GM23338 (cell line): Measurements from ENCODE around the gene PNPLA3. TPM values are rescaled to one million over a fixed set of nuclear protein-coding genes. Genes with fewer than 3 reads are reported as not detected.

ENCODE experiments used
- ATAC-seq: fragments of 200-7000 bp; cut with Tn5 transposase; 3 replicates; pipeline ENCODE4 v1.9.1; 2020
- DNase-seq: peaks from one replicate; pipeline ENCODE4 v3.0.0-alpha.2; 2015; ENCODE audit warnings: low spot score
- H2AFZ ChIP-seq: fragments of 200-600 bp; sonication (generic); 2 replicates; pipeline ENCODE4 v1.8.0; 2016; ENCODE audit warnings: antibody characterized with exemption, mild to moderate bottlenecking, moderate library complexity
- H3F3A ChIP-seq: fragments of 200-600 bp; sonication (generic); replicated peaks from 2 replicates; pipeline ENCODE4 v1.8.0; 2017; ENCODE audit warnings: antibody characterized with exemption, mixed run types, low read depth
- H3K27ac ChIP-seq: fragments of 200-600 bp; sonication (generic); 2 replicates; pipeline ENCODE4 v1.6.1; 2016; ENCODE audit warnings: low read depth
- H3K27me3 ChIP-seq: fragments of 200-600 bp; sonication (generic); 2 replicates; pipeline ENCODE4 v1.8.0; 2016; ENCODE audit warnings: mild to moderate bottlenecking, mixed run types, moderate library complexity; ENCODE audit not compliant: insufficient read depth
- H3K36me3 ChIP-seq: fragments of 200-600 bp; sonication (generic); 2 replicates; pipeline ENCODE4 v1.8.0; 2016; ENCODE audit warnings: mild to moderate bottlenecking; ENCODE audit not compliant: insufficient read depth
- H3K4me1 ChIP-seq: fragments of 200-600 bp; sonication (generic); 2 replicates; pipeline ENCODE4 v1.8.0; 2016; ENCODE audit warnings: mild to moderate bottlenecking, moderate library complexity; ENCODE audit not compliant: insufficient read depth
- H3K4me2 ChIP-seq: fragments of 200-600 bp; sonication (generic); 2 replicates; pipeline ENCODE4 v1.7.1; 2017; ENCODE audit warnings: mixed run types
- H3K4me3 ChIP-seq: fragments of 200-600 bp; sonication (generic); 2 replicates; pipeline ENCODE4 v1.6.1; 2016; ENCODE audit warnings: mixed run types
- H3K79me2 ChIP-seq: fragments of 200-600 bp; sonication (generic); replicated peaks from 2 replicates; pipeline ENCODE4 v1.8.0; 2017; ENCODE audit warnings: mild to moderate bottlenecking; ENCODE audit not compliant: insufficient read depth
- H3K9me2 ChIP-seq: fragments of 200-600 bp; sonication (generic); 2 replicates; pipeline ENCODE4 v1.8.0; 2017; ENCODE audit not compliant: insufficient read depth
- H4K20me1 ChIP-seq: fragments of 200-600 bp; sonication (generic); replicated peaks from 2 replicates; pipeline ENCODE4 v1.8.0; 2017; ENCODE audit warnings: mild to moderate bottlenecking; ENCODE audit not compliant: insufficient read depth
- H3K27ac Mint-ChIP-seq: 2 replicates; pipeline ENCODE4 v1.8.0; 2020; ENCODE audit warnings: inconsistent platforms, mild to moderate bottlenecking, moderate library complexity, mixed read lengths
- H3K27me3 Mint-ChIP-seq: 3 replicates; pipeline ENCODE4 v1.8.0; 2022; ENCODE audit warnings: low read depth, mild to moderate bottlenecking, moderate library complexity, mixed read lengths, inconsistent platforms; ENCODE audit not compliant: insufficient read depth, poor library complexity
- H3K36me3 Mint-ChIP-seq: 3 replicates; pipeline ENCODE4 v1.8.0; 2021; ENCODE audit warnings: low read depth, mild to moderate bottlenecking, inconsistent platforms, moderate library complexity, mixed read lengths
- H3K4me1 Mint-ChIP-seq: 3 replicates; pipeline ENCODE4 v1.8.0; 2020; ENCODE audit warnings: mild to moderate bottlenecking, inconsistent platforms, mixed read lengths
- H3K4me3 Mint-ChIP-seq: 3 replicates; pipeline ENCODE4 v1.8.0; 2021; ENCODE audit warnings: moderate library complexity, mild to moderate bottlenecking, inconsistent platforms, mixed read lengths
- H3K9me3 Mint-ChIP-seq: 3 replicates; pipeline ENCODE4 v1.8.0; 2020; ENCODE audit warnings: moderate library complexity, mild to moderate bottlenecking, inconsistent platforms, mixed read lengths
- CREB1 ChIP-seq: fragments of 250-450 bp; sonication (Bioruptor Pico); IDR thresholded peaks from 2 replicates; pipeline ENCODE4 v1.5.0; 2020; ENCODE audit warnings: low read depth, mild to moderate bottlenecking, moderate library complexity
- EZH2 ChIP-seq: fragments of 200-600 bp; sonication (generic); IDR thresholded peaks from one replicate; pipeline ENCODE4 v1.8.0; 2017; ENCODE audit warnings: antibody characterized with exemption, mild to moderate bottlenecking, low read depth; ENCODE audit not compliant: unreplicated experiment
- STAT1 ChIP-seq: IDR thresholded peaks from one replicate; pipeline ENCODE4 v1.6.1; 2016; ENCODE audit warnings: antibody characterized with exemption; ENCODE audit not compliant: unreplicated experiment
- polyA plus RNA-seq: library from polyadenylated mRNA; unstranded; fragments of >200 nt; fragmentation: Nextera tagmentation; extraction: Ambion mirVana; gene quantifications from 2 replicates; pipeline ENCODE4 v1.2.1, GENCODE V29; 2016
- total RNA-seq: library from RNA; depleted of rRNA; stranded (reverse); fragments of >200 nt; shearing (Covaris generic); gene quantifications from 2 replicates; pipeline ENCODE4 v1.2.3, GENCODE V29; 2014
- TF ChIP-seq, protein P1 (sequence below): IDR thresholded peaks from 2 replicates; pipeline ENCODE4 v1.6.1; 2016; ENCODE audit warnings: antibody characterized with exemption
- TF ChIP-seq, protein P2 (sequence below), 2 experiments: fragments of 200-600 bp in 1 of 2; sonication (generic) in 1 of 2; conservative IDR thresholded peaks; 2 replicates each; pipeline versions ENCODE4 v1.5.1 to v1.6.1; 2016 to 2017; ENCODE audit warnings: antibody characterized with exemption in 2 of 2, low read depth in 2 of 2, mild to moderate bottlenecking in 2 of 2, moderate library complexity in 1 of 2
- TF ChIP-seq, protein P3 (sequence below): fragments of 250-450 bp; sonication (Bioruptor Pico); IDR thresholded peaks from 2 replicates; pipeline ENCODE4 v1.5.0; 2020; ENCODE audit warnings: mild to moderate bottlenecking, moderate library complexity

PNPLA3 gene
- total and polyA plus RNA-seq, 2 experiments from 2014 or later: 17.7 to 23.4 TPM

DNA sequence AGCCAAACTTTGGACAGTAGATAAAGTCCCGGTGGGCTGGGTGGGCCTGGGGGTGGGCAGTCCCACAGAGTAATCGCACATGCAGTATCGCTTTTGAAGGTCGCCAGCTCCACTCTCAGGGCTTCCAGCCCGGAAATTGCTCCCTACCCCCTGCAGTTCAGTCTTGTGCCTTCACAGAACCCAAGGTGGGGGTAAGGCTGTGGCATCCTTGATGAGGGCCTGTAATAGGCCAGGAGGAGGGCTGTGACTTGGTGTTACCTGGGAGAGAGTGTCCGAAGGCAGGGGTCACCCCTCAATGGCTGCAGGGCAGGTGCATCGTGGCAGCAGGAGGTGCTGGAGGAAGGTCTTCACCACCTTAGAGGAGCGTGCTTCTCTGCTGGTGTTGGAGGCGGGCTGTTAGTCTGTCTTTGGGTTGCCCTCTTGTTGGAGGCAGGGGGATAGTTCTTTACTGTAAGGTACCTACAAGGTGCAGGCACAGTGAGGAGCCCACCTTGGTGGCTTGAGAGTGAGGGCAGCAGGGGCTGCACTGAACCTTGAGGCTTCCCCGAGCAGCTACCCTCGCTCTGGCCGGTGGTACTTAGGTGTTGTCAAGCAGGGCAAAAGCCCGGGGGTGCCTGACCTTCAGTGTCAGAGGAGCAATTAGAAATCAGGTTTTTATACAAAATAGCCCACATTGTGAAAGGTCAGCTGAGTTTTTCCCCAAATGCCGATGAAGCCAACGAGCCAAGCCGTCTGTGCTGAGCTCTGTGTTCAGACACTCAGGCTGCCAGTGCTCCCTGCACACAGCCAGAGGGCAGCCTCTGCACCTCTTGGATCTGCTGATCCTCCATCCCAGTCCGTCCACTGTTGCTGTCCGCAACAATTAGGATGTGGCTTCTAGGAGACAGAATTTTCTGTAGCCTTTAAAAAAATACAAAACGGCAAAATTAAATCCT is 53.5 kb downstream of the PNPLA3 start:
- DNase-seq: no peak
- Mint-ChIP-seq H3K4me1 (no peaks in the 10 kb centered on the region), H3K27me3 (no peaks in the 10 kb centered on the region), H3K27ac (no peak overlapping the region), H3K9me3 (no peaks in the 10 kb centered on the region), H3K4me3 (no peak overlapping the region), H3K36me3 (peaks cover 72% of the 10 kb centered on the region)
- Histone ChIP-seq H3K79me2 (no peaks in the 10 kb centered on the region), H3K9me2 (no peaks in the 10 kb centered on the region), H3K36me3 (peaks cover 16% of the 10 kb centered on the region), H4K20me1 (no peaks in the 10 kb centered on the region; the same call in 1 of the 2 replicates), H3K4me3 (no peak overlapping the region), H3K4me2 (no peak overlapping the region), H2AFZ (no peak overlapping the region), H3K27ac (no peak overlapping the region), H3K27me3 (no peaks in the 10 kb centered on the region), H3K4me1 (no peaks in the 10 kb centered on the region), H3F3A (no peaks in the 10 kb centered on the region)
- no peak for ATAC-seq
- TF ChIP-seq EZH2 (no peak), CREB1 (CRISPR knock-in tag) (no peak)
- TF ChIP-seq, protein P1, sequence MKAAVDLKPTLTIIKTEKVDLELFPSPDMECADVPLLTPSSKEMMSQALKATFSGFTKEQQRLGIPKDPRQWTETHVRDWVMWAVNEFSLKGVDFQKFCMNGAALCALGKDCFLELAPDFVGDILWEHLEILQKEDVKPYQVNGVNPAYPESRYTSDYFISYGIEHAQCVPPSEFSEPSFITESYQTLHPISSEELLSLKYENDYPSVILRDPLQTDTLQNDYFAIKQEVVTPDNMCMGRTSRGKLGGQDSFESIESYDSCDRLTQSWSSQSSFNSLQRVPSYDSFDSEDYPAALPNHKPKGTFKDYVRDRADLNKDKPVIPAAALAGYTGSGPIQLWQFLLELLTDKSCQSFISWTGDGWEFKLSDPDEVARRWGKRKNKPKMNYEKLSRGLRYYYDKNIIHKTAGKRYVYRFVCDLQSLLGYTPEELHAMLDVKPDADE: no peak
- TF ChIP-seq, protein P2, sequence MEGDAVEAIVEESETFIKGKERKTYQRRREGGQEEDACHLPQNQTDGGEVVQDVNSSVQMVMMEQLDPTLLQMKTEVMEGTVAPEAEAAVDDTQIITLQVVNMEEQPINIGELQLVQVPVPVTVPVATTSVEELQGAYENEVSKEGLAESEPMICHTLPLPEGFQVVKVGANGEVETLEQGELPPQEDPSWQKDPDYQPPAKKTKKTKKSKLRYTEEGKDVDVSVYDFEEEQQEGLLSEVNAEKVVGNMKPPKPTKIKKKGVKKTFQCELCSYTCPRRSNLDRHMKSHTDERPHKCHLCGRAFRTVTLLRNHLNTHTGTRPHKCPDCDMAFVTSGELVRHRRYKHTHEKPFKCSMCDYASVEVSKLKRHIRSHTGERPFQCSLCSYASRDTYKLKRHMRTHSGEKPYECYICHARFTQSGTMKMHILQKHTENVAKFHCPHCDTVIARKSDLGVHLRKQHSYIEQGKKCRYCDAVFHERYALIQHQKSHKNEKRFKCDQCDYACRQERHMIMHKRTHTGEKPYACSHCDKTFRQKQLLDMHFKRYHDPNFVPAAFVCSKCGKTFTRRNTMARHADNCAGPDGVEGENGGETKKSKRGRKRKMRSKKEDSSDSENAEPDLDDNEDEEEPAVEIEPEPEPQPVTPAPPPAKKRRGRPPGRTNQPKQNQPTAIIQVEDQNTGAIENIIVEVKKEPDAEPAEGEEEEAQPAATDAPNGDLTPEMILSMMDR (conservative IDR thresholded peaks at IDR 0.05; ENCODE audit: low read depth in 2 of 2): peak in 1 of 2 experiments; percentile 23; a peak in 1 of 4 replicates

DNA sequence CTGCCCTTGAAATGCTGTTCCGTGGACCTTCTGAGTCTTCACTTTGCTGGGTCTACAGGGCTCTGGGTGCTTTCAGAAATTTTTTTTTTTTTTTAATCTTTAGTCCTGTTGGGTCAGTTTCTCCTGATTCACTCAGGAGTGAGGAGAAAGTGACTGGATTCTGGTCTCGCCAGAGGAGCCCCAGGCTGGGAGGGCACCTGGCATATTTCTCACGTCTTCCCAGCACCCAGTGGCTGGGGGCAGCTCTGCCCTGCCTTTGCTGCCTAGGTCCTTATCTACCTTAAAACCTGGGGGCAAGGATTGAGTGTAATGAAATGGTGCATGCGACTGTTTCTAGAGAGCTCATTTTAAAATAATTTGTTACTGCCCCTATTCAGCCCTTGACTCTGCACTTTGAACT is 55.0 kb downstream of the PNPLA3 start:
- Histone ChIP-seq H4K20me1 (no peaks in the 10 kb centered on the region; the same call in 1 of the 2 replicates), H3K79me2 (no peaks in the 10 kb centered on the region), H3K36me3 (peaks cover 7% of the 10 kb centered on the region), H3K27ac (no peak overlapping the region), H3K4me2 (no peak overlapping the region), H2AFZ (no peak overlapping the region), H3F3A (no peaks in the 10 kb centered on the region), H3K4me3 (no peak overlapping the region), H3K9me2 (no peaks in the 10 kb centered on the region), H3K27me3 (no peaks in the 10 kb centered on the region), H3K4me1 (no peaks in the 10 kb centered on the region)
- Mint-ChIP-seq H3K4me3 (no peak overlapping the region), H3K27ac (no peak overlapping the region), H3K4me1 (no peaks in the 10 kb centered on the region), H3K36me3 (peaks cover 68% of the 10 kb centered on the region), H3K27me3 (no peaks in the 10 kb centered on the region), H3K9me3 (no peaks in the 10 kb centered on the region)
- ATAC-seq (no peak), DNase-seq (no peak)
- TF ChIP-seq CREB1 (CRISPR knock-in tag): no peak
- no peak for TF ChIP-seq EZH2
- TF ChIP-seq, protein P1: no peak
- TF ChIP-seq, protein P3, sequence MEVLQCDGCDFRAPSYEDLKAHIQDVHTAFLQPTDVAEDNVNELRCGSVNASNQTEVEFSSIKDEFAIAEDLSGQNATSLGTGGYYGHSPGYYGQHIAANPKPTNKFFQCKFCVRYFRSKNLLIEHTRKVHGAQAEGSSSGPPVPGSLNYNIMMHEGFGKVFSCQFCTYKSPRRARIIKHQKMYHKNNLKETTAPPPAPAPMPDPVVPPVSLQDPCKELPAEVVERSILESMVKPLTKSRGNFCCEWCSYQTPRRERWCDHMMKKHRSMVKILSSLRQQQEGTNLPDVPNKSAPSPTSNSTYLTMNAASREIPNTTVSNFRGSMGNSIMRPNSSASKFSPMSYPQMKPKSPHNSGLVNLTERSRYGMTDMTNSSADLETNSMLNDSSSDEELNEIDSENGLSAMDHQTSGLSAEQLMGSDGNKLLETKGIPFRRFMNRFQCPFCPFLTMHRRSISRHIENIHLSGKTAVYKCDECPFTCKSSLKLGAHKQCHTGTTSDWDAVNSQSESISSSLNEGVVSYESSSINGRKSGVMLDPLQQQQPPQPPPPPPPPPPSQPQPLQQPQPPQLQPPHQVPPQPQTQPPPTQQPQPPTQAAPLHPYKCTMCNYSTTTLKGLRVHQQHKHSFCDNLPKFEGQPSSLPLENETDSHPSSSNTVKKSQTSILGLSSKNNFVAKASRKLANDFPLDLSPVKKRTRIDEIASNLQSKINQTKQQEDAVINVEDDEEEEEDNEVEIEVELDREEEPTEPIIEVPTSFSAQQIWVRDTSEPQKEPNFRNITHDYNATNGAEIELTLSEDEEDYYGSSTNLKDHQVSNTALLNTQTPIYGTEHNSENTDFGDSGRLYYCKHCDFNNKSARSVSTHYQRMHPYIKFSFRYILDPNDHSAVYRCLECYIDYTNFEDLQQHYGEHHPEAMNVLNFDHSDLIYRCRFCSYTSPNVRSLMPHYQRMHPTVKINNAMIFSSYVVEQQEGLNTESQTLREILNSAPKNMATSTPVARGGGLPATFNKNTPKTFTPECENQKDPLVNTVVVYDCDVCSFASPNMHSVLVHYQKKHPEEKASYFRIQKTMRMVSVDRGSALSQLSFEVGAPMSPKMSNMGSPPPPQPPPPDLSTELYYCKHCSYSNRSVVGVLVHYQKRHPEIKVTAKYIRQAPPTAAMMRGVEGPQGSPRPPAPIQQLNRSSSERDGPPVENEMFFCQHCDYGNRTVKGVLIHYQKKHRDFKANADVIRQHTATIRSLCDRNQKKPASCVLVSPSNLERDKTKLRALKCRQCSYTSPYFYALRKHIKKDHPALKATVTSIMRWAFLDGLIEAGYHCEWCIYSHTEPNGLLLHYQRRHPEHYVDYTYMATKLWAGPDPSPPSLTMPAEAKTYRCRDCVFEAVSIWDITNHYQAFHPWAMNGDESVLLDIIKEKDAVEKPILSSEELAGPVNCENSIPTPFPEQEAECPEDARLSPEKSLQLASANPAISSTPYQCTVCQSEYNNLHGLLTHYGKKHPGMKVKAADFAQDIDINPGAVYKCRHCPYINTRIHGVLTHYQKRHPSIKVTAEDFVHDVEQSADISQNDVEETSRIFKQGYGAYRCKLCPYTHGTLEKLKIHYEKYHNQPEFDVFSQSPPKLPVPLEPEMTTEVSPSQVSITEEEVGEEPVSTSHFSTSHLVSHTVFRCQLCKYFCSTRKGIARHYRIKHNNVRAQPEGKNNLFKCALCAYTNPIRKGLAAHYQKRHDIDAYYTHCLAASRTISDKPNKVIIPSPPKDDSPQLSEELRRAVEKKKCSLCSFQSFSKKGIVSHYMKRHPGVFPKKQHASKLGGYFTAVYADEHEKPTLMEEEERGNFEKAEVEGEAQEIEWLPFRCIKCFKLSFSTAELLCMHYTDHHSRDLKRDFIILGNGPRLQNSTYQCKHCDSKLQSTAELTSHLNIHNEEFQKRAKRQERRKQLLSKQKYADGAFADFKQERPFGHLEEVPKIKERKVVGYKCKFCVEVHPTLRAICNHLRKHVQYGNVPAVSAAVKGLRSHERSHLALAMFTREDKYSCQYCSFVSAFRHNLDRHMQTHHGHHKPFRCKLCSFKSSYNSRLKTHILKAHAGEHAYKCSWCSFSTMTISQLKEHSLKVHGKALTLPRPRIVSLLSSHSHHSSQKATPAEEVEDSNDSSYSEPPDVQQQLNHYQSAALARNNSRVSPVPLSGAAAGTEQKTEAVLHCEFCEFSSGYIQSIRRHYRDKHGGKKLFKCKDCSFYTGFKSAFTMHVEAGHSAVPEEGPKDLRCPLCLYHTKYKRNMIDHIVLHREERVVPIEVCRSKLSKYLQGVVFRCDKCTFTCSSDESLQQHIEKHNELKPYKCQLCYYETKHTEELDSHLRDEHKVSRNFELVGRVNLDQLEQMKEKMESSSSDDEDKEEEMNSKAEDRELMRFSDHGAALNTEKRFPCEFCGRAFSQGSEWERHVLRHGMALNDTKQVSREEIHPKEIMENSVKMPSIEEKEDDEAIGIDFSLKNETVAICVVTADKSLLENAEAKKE (CRISPR knock-in tag): no peak
- no peak for TF ChIP-seq STAT1
